Measurements from ENCODE around the gene TRIM10.
"Not testable (repeated sequence)": the region's sequence is repeated elsewhere in the genome, so short reads cannot be mapped to it uniquely, and the experiment has no call there.

TRIM10 gene

GRCh38 chr6:30130179-30130679, 30.8 kb downstream of the TRIM10 start:
- DNase-seq (ENCODE audit: low read depth in 2 of 2, low spot score in 1 of 2) = no peak

GRCh38 chr6:30129265-30130178, 31.5 kb downstream of the TRIM10 start:
- DNase-seq (ENCODE audit: low read depth in 2 of 2, low spot score in 1 of 2) = no peak

GRCh38 chr6:30127238-30128093, 33.5 kb downstream of the TRIM10 start:
- no peak for DNase-seq (ENCODE audit: low read depth in 2 of 2, low spot score in 1 of 2)

GRCh38 chr6:30122515-30122914, 38.5 kb downstream of the TRIM10 start:
- no peak for DNase-seq (ENCODE audit: low read depth in 2 of 2, low spot score in 1 of 2)

GRCh38 chr6:30121446-30122366, 39.3 kb downstream of the TRIM10 start:
- DNase-seq (ENCODE audit: low read depth in 2 of 2, low spot score in 1 of 2) = no peak

GRCh38 chr6:30118691-30119090, 42.3 kb downstream of the TRIM10 start:
- DNase-seq (ENCODE audit: low read depth in 2 of 2, low spot score in 1 of 2) = not testable (repeated sequence)

GRCh38 chr6:30116724-30117123, 44.3 kb downstream of the TRIM10 start:
- DNase-seq (ENCODE audit: low read depth in 2 of 2, low spot score in 1 of 2) = no peak

- DNase-seq (ENCODE audit: low read depth in 2 of 2, low spot score in 1 of 2) = no peak
Measured at GRCh38 chr6:30113841-30114240, 47.2 kb downstream of the TRIM10 start.

GRCh38 chr6:30113003-30113759, 47.8 kb downstream of the TRIM10 start, which contains the start of gene TRIM31:
TSS of gene TRIM31 (minus strand) at chr6:30113090. CDS start at chr6:30112805, 285 bp downstream.
- DNase-seq (ENCODE audit: low read depth in 2 of 2, low spot score in 1 of 2) = no peak

GRCh38 chr6:30112402-30112994, 48.5 kb downstream of the TRIM10 start:
- no peak for DNase-seq (ENCODE audit: low read depth in 2 of 2, low spot score in 1 of 2)

- DNase-seq (ENCODE audit: low read depth in 2 of 2, low spot score in 1 of 2) = no peak
Measured at GRCh38 chr6:30111266-30111856, 49.6 kb downstream of the TRIM10 start.

- no peak for DNase-seq (ENCODE audit: low read depth in 2 of 2, low spot score in 1 of 2)
Measured at GRCh38 chr6:30104661-30105060, 56.4 kb downstream of the TRIM10 start.

GRCh38 chr6:30103872-30104179, 57.2 kb downstream of the TRIM10 start:
- DNase-seq (ENCODE audit: low read depth in 2 of 2, low spot score in 1 of 2) = no peak

GRCh38 chr6:30102970-30103871, 57.8 kb downstream of the TRIM10 start:
- peak; percentile 67 to 71 for DNase-seq (ENCODE audit: low read depth in 2 of 2, low spot score in 1 of 2)

- no peak for DNase-seq (ENCODE audit: low read depth in 2 of 2, low spot score in 1 of 2)
Measured at GRCh38 chr6:30102414-30102969, 58.5 kb downstream of the TRIM10 start.
